CD4-positive, alpha-beta T cell treated with Interleukin-6 at 100 ng/mL for 8 hours (primary cell): ENCODE results near the gene ASB2.

Source experiments
- DNase-seq: peaks from one replicate; pipeline ENCODE4 v3.0.0-alpha.2; 2020; ENCODE audit warnings: mixed read lengths, low spot score

ASB2 gene

DNA sequence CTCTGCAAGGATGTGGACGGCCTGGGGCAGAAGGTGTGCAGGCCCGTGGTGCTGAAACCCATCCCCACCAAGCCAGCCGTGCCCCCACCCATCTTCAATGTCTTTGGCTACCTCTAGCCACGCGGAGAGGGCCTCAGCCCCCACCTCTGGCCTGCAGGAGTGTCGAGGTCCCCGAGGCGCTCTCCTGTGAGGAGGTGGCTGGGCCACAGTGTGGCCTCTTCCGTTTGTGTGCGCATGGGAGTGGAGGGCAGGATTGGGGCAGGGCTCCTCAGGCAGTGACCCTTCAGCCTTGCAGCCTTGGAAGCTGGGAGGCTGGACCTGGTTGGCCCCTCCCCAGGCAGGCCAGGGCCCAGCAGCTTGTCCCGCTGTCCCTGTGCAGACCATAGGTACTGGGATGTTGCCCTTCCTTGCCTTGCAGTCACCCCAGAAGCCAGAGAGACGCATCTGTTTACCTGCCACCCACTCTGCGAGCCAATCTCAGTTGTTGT, 47.3 kb downstream of the ASB2 start:
- DNase-seq = no peak

DNA sequence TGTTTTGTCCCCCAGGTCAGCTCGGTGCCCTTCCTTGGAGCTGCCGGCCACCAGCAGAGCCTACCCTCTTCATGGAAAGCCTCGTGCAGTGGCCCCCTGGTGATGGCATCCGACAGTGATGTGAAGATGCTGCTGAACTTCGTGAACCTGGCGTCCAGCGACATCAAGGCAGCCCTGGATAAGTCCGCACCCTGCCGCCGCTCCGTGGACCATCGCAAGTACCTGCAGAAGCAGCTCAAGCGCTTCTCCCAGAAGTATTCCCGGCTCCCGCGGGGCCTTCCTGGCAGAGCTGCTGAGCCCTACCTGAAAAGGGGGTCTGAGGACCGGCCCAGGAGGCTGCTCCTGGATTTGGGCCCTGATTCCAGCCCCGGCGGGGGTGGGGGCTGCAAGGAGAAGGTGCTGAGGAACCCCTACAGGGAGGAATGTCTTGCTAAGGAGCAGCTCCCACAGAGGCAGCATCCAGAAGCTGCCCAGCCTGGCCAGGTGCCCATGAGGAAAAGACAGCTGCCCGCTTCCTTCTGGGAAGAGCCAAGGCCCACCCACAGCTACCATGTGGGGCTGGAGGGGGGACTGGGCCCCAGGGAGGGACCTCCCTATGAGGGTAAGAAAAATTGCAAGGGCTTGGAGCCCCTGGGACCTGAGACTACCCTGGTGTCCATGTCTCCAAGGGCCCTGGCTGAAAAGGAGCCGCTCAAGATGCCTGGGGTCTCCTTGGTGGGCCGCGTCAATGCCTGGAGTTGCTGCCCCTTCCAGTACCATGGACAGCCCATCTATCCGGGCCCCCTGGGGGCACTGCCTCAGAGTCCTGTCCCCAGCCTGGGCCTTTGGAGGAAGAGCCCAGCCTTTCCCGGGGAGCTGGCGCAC, 48.0 kb downstream of the ASB2 start:
- DNase-seq = no peak

DNA sequence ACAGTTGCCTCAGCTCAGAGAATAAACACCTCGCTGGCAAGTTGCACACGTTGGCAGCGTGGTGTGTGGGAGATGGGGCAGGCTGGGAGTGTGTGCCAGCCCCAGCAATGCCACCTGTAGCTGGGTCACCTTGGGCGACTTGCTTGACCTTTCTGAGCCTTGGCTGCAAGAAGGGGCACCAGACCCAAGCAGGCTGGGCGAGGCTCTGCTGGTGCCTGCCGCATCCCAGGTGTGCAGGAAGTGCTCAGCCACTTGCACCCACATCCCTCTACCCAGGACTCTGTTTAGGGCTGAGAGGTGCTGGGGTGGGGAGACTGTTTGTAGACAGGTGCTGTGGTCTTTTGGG, 48.6 kb downstream of the ASB2 start:
- no peak for DNase-seq

- no peak for DNase-seq
These were observed 49.2 kb downstream of the ASB2 start, which contains the start of gene FAM181A for GRCh38 chr14:93926873-93927799. Gene FAM181A (plus strand): TSS chr14:93927344. CDS start chr14:93928286, 942 bp downstream.

DNA sequence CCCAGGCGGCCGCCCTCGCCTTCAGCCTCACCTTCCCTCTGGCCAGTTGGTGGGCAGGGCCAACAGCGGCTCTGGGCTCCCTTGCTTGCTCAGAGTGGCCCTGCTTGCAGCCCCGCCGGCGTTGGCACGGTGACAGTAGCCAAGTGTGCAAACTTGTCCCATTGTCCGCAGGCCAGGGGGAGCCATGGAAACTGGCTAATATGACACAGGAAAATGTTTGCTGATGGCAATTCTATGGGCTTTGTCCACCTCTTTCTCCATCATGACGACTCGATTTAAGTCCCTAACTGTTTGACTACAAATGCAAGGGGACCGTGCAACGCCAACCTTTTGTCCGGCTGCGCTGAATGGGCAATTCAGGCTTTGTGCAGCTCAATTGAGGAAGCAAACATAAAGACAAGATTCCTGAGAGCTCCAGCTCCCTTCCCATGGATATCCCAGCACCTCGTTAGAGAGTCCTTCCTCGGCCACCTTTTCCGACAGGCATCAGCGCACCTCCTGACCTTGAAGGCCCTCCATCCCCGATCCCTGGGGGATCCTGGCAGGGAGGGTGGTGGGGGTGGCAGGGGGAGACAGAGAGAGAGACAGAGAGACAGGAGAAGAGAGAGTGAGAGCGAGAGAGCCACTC, 50.0 kb downstream of the ASB2 start:
- no peak for DNase-seq

DNA sequence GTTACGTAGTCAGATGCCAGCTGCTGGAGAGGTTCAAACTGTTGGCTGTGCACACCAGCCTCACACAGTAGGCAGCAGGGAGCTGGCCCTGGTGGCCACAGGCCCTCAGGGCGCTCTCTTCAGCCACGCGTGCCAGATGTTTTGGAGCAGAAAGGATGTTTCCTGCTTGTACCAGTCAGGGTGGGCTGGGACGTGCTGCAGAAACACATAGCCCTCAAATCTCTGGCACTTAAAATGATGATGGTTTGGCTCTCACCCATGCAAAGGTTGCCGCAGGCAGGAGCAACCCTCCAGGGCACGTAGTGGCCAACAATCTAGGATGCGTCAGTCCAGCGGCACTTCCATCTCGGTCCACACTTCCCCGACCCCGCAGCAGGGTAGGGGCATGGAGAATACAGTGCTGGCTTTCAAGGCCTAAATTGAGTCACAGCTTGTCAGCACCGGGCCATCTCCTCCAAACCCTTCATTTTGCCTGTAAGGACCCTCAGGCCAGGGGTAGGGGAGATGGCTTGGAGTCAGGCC, 50.9 kb downstream of the ASB2 start:
- no peak for DNase-seq

DNA sequence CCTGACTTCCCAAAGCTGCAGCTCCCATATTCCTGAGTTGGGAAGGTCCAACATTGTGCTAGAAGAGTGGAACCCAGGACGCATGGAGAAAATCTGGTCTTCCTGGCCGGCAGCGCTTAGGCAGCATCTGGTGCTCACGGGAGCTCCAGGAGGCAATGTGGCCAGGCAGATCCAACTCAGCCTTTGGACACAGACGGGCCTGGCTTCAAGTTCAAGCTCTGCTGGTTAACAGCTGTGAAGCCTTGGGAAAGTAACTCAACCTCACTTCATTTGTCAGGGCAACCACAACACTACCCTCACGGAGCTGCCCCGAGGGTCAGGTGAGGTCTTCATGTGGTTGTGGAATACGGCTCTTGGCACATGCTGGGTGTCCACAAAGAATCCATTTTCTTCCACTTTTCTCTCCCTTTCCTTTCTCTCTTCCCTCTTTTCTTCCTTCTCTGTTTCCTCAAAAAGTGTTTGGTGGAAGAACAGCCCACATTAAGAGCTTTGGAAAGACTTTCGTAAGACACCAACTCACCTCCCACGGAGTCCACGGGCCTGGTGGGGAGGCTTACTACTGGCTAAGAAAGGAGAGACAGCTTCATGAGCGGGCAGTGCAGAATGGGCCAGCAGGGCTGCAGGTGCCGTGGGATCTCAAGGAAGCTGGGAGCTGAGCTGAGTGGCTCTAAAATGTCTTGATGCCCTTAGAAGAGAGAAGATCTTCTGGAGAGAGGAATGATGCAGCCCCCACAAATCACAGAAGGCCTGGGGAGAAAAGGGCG, 51.6 kb downstream of the ASB2 start:
- DNase-seq = no peak

DNA sequence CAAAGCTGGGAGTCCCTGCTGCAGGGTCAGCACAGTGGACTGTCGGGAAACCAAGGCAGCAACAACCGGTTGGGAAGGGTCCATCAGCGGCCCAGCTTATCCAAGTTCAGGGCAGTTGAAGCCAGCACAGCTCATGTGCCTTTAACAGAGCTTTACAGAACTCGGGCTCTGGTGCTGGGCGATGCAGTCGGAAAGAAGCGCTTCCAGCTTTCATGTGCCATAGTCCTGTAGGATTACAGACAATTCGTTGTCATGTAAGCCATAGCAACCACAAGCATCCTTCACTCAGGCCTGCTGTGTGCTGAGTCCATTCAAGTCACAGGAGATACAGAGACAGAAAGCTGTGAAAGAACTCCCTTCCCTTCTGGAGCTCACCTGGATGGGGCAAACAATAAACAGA, 52.7 kb downstream of the ASB2 start:
- DNase-seq = no peak

GRCh38 chr14:93921001-93921806, 55.2 kb downstream of the ASB2 start:
- no peak for DNase-seq

- DNase-seq = no peak
These were observed 59.2 kb downstream of the ASB2 start for GRCh38 chr14:93917141-93917540.

DNA sequence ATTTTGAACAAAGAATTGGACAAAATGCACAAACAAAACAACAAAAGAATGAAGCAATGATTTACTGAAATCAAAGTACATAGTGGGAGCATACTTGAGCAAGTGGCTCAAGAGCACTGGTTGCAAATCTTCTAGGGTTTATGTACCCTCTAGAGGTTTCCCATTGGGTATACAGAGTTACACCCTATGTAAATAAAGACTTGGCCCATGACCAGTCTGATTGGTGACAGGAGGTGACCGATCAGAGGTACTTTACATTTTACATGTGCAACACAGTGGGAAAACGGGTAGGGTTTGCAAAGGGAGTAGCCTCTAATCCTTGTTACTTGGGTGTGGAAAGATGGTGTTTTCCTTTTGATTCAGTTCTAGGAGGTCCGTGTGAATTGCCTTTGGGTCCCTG, 59.9 kb downstream of the ASB2 start:
- DNase-seq = no peak

GRCh38 chr14:93915800-93916199, 60.6 kb downstream of the ASB2 start:
- DNase-seq = no peak

DNA sequence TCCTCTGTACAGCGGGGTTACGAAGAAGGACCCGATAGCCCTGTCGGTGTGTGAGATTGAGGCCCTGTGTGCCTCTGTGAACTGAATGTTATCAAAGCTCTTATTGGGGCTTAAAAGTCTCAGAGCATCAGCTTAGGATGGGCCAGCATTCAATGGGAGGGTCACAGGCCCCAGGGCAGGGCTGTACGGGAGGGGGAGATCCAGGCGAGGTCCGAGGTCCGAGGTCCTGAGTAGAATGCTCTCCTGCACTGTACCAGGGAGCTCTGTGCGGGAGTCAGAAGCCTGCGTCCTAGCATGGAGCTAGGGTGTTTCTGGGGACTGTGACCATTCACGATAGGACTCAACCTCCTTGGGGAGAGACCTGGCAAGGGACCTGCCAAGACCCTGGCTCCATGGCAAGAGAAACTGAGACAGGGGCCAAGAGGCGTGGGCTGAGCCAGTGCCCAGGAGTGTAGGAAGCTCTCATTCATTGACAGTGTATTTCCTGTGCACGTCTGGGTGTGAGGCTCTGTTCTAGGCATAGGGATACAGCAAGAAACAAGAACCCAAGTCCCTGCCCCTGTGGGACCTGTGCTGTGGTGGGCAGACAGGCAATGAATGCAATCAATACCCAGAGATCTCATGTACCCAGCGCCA, 61.2 kb downstream of the ASB2 start:
- no peak for DNase-seq

- no peak for DNase-seq
These were observed 62.1 kb downstream of the ASB2 start for GRCh38 chr14:93914278-93914677.

- no peak for DNase-seq
These were observed 63.6 kb downstream of the ASB2 start for GRCh38 chr14:93912782-93913181.

- DNase-seq = no peak
These were observed 64.3 kb downstream of the ASB2 start for GRCh38 chr14:93911975-93912615.

DNA sequence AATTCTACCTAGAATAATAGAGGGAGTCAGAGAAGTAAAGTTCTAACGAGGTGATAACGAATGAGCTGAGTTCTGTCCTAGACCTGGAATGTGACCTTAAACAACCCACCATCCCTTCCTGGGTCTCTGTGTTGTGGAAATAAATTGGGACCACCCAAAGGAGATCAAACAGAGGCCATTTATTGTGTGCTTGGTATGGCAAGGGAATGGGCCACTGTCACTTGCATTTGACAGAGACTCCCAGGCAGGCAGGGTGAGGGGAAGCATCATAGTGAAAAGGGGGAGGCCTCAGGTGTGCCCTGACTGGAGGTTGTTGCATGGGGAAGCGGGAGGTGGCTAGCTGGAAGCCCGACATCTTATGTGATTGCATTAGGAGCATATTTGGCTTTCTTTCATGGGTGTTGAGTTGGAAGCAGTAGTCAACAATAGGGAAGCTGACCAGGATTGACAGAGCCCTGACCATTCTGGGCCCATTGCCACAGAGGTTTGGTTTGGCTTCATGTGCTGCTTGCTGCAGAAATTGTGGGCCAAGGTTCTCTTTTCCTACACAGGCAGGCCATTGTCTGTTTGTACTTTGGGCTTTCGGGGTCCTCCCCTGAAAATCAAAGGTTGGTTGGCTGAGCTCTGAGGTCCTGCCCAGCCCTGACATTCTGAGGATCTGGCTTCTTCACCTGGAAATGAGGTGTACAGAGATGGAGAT, 66.8 kb downstream of the ASB2 start:
- DNase-seq = no peak

DNA sequence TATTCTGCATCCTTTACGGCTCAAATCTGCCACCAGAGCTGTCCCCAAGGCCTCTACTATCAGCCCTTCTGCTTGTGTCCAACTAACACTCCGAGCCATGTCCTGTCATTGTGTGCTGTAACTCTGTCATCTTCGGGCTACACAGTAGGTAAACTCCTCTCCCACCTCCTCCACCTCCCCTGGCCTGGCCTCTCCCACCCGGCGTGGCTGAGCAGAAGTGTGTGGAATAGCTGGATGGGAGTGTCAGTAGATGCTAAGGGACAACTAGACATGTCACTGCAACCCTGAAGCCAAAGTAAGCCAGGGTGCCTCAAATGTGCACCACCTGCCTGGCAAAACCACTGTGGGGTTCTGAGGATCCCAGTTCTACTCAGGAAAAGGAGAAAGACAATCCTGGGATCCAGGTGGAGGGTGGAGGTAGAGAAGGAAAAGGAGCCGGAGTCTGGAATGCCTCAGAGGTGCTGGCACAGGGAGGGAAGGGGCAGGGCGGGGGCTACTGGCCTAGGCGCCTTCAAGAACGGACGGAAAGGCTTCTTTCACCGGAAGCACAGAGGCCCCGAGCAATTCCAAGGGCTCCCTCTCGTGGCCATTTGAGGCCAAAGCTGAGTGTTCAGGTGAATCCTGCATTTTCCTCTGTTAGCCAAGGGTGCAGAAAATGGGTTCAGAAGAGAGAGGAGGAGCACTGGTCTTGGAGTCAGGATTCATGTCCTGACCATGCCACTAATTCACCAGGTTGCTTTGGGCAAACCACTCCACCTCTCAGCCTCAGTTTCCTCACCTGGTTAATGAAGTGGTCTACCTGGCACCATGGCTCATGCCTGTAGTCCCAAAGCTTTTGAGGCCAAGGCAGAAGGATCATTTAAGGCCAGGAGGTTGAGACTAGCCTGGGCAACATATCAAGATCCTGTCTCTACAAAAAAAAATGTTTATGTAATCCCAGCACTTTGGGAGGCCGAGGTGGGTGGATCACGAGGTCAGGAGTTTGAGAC, 69.7 kb downstream of the ASB2 start:
- peak; percentile 47 for DNase-seq
